ENCODE results near the gene BBS9.

DNA sequence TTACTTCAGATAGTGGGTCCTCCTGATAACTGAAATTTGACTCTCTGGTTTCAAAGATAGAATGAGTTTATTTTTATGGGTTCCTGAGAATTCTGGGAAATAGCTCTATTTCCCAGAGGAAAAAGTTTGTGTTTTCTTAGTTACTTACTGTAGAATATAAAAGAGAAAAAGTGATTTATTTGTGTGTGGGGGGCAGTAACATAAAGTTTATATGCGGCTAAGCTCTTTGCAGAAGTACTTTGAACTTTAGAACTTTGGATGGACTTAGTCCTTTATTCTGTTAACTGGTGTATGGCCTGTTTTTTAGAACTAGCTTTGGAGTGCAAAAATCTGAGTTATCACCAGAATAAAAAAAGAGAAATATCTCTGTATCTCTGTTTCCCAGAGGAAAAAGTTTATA is 157.1 kb downstream of the BBS9 start:
- TF ChIP-seq POLR2A (IDR thresholded peaks at IDR 0.05) (no peak), CTCF (IDR thresholded peaks at IDR 0.05) (no peak)

All from heart left ventricle (tissue), 13 donors.